ENCODE measurements around the gene LTN1.

- TF ChIP-seq CTCF (IDR thresholded peaks at IDR 0.05; ENCODE audit: low read depth, low read length, poor library complexity, severe bottlenecking): no peak
- TF ChIP-seq EZH2phosphoT487 (IDR thresholded peaks at IDR 0.05; ENCODE audit: borderline replicate concordance, low read length): no peak
Observed at GRCh38 chr21:28922368-28922767, 70.3 kb downstream of the LTN1 start.
